Measurements from ENCODE around the gene MS4A7.

Gene MS4A7

GRCh38 chr11:60394666-60395380 lies 16.5 kb downstream of the MS4A7 start:
- no peak for DNase-seq (ENCODE audit: low read depth)
- in situ Hi-C loops (cut with HindIII; ENCODE audit: low sequenced_read_pairs): no loop called here
- TF ChIP-seq CTCF (IDR thresholded peaks at IDR 0.05; ENCODE audit: low read depth, low read length, missing control alignments): no peak
- no peak overlapping the region for H3K4me3 ChIP-seq (ENCODE audit: low read depth, low read length)

- no peak within 1 kb of the TSS for H3K4me3 ChIP-seq (ENCODE audit: low read depth, low read length)
- in situ Hi-C loops (cut with HindIII; ENCODE audit: low sequenced_read_pairs): no loop called here
- no peak for DNase-seq (ENCODE audit: low read depth)
- no peak for TF ChIP-seq CTCF (IDR thresholded peaks at IDR 0.05; ENCODE audit: low read depth, low read length, missing control alignments)
Observed at GRCh38 chr11:60396382-60396781, 18.1 kb downstream of the MS4A7 start, which contains the start of gene MS4A14. TSS of gene MS4A14 (plus strand) at chr11:60396459. CDS start at chr11:60396579, 120 bp downstream.

GRCh38 chr11:60396799-60397198 lies 18.5 kb downstream of the MS4A7 start:
- in situ Hi-C loops (cut with HindIII; ENCODE audit: low sequenced_read_pairs): no loop called here
- no peak for DNase-seq (ENCODE audit: low read depth)
- TF ChIP-seq CTCF (IDR thresholded peaks at IDR 0.05; ENCODE audit: low read depth, low read length, missing control alignments): no peak
- H3K4me3 ChIP-seq (ENCODE audit: low read depth, low read length): no peak overlapping the region

GRCh38 chr11:60420015-60420414 lies 41.7 kb downstream of the MS4A7 start:
- no peak for TF ChIP-seq CTCF (IDR thresholded peaks at IDR 0.05; ENCODE audit: low read depth, low read length, missing control alignments)

GRCh38 chr11:60422609-60423008 lies 44.3 kb downstream of the MS4A7 start:
- DNase-seq (ENCODE audit: low read depth): no peak
- in situ Hi-C loops (cut with HindIII; ENCODE audit: low sequenced_read_pairs): no loop called here
- H3K4me3 ChIP-seq (ENCODE audit: low read depth, low read length): no peak overlapping the region
- no peak for TF ChIP-seq CTCF (IDR thresholded peaks at IDR 0.05; ENCODE audit: low read depth, low read length, missing control alignments)

More at GRCh38 chr11:60420015-60420414, 41.7 kb downstream of the MS4A7 start:
- DNase-seq (ENCODE audit: low read depth): no peak
- in situ Hi-C loops (cut with HindIII; ENCODE audit: low sequenced_read_pairs): no loop called here
- no peak overlapping the region for H3K4me3 ChIP-seq (ENCODE audit: low read depth, low read length)

GRCh38 chr11:60428517-60428916 lies 50.2 kb downstream of the MS4A7 start:
- DNase-seq (ENCODE audit: low read depth): no peak
- no peak for TF ChIP-seq CTCF (IDR thresholded peaks at IDR 0.05; ENCODE audit: low read depth, low read length, missing control alignments)
- in situ Hi-C loops (cut with HindIII; ENCODE audit: low sequenced_read_pairs): no loop called here
- H3K4me3 ChIP-seq (ENCODE audit: low read depth, low read length): no peak overlapping the region
